Activated naive CD8-positive, alpha-beta T cell treated with anti-CD3 and anti-CD28 coated beads, Interleukin-2, amount 50 U/mL, for 16 hours (primary cell): ENCODE measurements around the gene ZNF599.
"Not testable (repeated sequence)": the region's sequence is repeated elsewhere in the genome, so short reads cannot be mapped to it uniquely, and the experiment has no call there.

Source experiments
- DNase-seq: peaks from one replicate; pipeline ENCODE4 v3.0.0-alpha.2; 2020; ENCODE audit warnings: low read depth, low spot score

ZNF599 gene

DNA sequence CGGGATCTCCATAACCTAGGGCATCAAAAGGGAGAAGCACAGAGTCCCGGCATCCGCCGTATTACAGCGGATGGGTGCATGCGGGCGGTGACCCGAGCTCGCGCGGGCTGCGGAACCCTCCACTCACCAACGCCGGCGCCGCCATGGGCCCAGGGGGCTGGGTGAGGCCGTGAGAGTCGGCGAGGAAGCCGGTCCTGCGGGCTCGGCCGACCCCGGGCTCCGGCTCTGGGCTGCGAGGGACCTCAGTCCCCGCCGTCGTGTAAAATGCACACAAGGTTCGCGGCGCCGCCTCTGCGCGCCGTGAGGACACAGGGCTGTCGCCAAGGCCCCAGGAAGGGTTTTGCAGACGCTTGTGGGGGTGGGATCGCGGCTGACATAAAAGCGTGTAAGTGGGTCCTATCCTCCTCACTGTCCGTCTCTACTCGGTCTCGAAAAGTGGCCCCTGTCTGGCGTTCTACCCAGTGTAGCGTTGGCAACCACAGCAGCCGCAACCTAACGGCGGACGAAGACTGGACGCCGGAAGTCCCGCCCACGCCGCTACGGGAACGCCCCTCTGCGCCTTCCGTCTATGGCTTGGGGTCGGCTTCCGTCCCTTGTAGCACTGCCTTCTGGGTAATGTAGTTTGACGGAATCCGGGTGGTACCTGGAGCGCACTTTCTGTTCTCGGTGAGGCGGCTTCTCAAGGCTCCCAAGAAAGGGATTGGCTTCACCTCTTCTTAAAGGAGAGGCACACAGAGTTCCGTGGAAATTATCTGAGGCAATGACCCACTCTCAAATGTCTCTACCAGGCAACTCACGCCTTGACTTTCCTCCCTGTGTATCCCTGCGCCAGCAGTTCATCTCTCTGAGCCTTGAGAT lies at the start of gene ZNF599:
ZNF599 (minus strand) TSS at position 519 of the 858 bp plus-strand sequence; CDS start at position 145, 374 bp downstream.
- DNase-seq: peak; percentile 78

DNA sequence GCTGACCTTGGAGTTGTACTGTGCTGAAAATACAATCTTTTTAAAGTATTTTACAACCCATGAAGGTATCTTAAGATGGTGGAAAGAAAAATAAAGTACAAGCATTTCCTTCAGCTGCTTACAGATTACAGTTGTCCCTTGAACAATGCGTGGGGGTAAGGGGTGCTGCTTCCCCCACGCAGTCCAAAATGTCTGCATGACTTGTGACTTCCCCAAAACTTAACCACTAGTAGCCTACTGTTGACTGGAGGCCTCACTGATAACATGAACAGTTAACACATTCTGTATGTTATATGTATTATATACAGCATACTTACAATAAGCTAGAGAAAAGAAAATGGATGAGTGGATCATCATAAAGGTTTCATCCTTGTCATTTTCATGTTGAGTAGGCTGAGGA lies 45.3 kb upstream of the ZNF599 start:
- DNase-seq: no peak

DNA sequence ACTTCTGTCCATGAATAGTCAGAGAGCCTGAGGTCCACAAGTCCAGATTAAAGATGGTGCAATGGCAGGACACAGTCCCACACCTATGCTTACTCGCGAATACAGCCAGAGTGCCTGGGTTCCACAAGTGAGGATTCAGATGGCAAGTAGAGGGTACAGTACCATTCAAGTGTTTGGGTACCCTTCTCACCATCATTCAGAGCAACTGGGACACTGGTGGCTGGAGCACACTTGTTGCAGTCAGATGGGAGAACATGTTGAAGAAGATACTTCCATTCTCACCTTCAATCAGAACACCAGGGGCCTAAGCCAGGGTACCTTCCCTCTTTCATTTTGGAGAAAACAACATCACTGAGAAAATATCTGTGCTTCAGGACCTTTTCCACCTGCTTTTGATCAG lies 43.7 kb upstream of the ZNF599 start:
- no peak for DNase-seq

DNA sequence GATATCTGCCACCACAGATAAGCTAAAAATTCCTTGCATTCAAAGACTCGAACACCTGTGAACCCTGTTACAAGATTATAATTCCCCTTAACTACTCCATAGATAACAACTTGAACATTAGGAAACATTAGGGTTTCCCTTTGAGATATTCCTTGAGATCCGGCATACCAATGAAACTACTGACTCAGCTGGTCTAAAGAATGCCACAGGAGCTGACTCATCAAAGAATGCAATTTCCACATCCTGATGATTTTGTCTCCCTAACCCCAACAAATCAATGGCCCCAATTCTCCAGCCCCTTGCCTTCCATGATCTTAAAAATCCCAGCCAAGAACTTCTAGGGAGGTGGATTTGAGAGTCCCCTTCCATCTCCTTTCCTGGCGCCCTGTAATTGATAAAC lies 35.6 kb upstream of the ZNF599 start:
- DNase-seq: no peak

DNA sequence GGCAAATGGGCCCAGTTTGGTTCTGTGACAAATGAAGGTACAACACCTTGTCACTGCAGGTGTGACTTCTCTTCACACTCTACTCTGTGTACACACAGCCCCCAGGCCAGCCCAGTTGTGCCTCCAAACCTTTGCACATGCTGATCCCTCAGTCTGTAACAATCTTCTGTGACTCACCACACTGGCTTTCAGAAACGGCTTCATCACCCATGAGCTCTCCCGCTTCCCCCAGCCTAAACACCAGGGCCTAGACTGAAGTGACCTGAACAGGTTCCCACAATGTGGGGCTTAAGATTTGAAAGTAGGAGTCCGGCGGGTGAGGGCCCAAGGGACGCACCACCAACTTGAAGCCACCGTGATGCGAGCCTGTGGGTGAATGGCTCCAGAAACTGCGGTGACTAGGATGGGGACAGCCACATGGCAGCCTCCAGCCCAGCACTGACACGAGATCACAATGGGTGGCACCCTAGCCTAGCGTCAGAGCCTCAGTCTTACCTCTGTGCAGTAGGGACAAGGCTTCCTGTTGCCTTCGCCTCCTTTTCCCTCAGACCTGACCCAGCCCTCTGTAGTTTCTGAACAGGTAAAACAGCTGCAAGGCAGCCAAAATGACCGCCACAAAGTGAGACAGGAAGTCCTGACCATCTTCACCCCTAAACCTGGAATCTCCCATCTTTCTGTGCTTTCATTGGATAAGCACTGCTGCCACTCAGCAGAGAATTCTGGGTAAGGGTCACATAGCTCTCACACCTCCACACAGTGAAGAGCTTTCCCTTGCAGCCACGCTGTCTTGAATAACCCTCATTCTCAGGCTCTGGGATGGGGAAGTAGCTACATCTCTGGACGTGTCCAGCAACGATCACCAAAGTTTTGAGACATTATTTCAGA lies 34.2 kb upstream of the ZNF599 start:
- no peak for DNase-seq

DNA sequence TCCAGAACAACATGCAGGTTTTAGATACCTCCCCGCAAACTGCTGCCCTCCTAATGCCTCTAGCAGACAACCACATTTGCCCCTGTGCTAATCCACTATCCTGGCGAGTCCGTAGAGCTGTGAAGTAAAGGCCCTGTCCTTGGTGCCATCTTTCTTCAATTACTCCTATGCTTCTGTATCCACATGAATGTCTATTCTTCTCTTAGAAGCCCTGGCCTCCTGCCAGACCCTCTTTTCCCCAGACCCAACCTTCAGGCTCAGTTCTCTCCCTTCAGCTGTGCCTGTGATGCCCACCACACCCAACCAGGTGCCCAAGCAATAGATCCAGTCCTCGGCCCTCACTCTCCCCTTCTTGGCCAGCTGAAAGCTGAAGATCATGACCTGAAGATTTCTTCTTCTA lies 31.1 kb upstream of the ZNF599 start:
- no peak for DNase-seq

DNA sequence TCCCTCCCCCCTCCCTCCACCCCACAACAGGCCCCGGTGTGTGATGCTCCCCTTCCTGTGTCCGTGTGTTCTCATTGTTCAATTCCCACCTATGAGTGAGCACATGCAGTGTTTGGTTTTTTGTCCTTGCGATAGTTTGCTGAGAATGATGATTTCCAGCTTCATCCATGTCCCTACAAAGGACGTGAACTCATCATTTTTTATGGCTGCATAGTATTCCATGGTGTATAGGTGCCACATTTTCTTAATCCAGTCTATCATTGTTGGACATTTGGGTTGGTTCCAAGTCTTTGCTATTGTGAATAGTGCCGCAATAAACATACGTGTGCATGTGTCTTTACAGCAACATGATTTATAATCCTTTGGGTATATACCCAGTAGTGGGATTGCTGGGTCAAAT lies 23.9 kb upstream of the ZNF599 start:
- DNase-seq: not testable (repeated sequence)

DNA sequence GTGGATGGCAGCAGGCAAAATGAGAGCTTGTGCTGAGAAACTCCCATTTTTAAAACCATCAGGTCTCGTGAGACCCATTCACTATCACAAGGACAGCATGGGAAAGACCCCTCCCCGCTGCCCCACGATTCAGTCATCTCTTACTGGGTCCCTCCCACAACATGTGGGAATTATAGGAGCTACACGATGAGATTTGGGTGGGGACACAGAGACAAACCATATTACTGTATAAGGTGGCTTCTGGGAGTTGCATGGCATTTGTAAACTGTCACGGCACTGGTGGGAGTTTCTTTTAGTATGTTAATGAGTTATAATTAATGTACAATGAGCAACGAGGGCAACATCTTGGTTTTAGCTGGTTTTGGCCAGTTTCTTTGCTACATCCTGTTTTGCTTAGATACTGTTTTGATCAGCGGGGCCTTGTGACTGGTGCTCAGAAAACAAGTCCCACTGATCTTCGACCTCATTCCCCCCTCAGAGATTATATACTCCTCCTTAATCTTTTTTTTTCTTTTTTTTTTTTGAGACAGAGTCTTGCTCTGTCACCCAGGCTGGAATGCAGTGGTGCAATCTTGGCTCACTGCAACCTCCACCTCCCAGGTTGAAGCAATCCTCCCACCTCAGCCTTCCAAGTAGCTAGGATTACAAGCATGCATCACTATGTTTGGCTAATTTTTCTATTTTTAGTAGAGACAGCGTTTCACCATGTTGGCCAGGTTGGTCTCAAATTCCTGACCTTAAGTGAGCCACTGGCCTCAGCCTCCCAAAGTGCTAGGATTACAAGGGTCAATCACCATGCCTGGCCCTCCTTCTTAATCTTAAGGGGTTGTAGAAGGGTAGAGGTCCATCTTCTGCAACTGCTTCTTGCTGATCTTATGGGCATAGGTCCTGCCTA lies 21.3 kb upstream of the ZNF599 start:
- no peak for DNase-seq

DNA sequence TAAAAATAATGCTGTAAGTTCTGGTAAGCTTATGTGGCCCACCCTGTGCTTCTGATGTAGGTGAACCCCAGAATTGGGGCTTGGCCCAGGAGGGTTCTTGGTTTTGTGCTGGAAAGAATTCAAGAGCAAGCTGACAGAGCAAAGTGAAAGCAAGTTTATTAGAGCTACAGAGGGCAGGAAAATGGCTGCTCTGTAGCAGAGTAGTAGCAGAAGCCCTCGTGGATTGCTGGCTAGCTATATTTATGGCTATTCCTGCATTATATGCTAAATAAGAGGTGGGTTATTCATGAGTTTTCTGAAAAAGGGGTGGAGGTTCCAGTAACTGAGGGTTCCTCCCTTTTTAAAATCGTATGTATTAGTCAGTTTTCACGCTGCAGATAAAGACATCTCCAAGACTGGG lies 20.6 kb upstream of the ZNF599 start:
- no peak for DNase-seq

DNA sequence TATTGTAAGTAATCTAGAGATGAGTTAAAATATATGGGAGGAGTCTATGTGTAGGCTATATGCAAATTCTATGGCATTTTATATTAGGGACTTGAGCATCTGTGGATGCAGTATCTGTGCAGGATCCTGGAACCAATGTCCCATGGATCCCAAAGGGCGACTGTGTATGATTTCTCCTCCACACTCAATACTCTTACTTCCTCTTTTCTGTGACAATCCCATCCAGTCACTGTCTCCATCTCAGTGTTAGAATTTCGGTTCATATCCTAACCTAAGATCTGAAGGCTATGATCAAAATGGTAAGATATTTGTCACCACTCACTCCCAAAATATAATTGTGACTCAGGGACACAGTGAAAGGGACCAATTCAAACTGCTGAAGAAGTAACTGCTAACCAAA lies 15.1 kb upstream of the ZNF599 start:
- no peak for DNase-seq

DNA sequence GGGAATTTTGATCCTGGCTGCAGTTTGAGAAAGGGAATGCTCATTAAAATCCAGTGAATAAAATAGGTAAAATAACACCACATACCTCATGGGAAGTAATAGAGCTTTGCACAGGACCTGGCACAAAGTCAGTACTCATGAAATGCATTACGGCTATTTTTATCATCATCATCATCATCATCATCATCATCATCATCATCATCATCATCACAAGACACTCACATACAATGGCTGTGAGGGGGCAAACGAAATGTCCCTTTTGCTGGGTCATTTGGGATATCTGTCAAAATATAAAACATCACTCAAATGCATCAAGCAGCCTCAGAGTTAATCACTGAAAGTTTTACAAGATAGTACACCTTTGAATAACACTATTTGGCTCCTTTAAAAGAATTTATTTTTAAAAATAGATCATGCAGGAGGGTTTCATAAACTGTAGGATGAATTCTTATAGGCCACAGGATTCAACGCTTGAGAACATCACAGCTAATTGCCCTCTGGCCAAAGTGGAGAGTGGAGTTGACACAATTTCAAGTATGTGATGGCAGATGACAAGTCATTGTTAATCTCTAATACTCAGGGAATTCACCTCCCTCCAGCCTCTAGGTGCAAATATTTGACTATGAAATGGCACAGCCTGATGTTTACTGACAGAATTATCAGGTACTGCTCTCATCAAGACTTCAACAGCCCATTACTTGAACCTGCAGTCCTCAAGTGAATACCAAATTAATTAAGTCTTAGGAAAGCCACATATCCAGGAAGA lies 14.2 kb upstream of the ZNF599 start:
- DNase-seq: no peak

DNA sequence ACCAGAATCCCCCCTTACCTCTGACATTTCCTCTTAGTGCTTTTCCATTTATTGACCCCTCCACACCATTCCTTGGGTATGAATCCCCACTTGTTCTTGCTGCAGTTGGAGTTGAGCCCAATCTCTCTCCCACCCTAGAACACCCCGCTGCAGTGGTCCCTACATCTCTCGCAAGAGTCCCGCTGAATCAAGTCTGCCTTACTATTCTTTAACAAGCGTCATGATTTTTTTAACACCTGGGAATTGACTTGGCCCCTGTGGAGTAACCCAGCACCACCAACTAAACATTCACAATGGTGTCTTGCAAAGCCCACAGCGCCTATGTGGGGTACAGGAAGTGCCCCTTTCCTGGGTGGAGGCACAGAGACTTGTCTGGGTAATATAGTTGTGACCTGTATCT lies 13.2 kb upstream of the ZNF599 start:
- no peak for DNase-seq

DNA sequence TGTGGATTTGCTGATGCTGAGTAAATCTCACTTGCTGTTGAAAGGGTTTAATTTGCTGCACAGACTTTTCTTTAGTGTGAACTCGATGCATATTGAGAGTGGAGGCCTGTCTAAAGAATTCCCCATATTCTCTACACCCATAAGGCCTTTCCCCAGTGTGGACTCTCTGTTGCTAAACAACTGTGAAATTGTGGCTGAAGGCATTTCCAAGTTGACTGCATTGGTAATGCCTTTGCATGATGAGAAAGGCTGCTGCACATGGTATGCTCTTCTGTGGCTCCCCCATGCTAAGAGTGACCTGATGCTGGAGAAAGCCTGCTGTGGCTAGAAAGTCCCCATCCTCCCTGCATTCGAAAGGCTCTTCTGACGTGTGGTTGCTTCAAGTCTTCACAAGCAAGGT lies 6.6 kb upstream of the ZNF599 start:
- no peak for DNase-seq

DNA sequence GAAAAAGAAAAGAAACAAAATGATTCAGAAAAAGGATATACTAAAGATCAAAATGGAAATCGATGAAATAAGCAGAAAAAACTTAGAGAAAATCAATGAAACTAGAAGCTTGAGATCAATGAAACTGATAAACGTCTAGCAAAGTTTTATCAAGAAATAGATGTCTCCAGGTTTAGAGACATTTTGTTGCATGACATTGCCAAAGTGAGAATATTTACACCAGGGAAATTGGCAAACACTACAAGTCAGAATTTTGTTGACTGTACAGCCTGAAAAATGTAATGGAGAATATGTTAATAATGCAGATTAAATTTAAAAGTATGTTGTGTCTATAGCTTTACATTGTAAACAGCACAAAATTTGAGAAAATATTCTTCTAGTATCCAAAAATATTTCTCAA lies 5.3 kb upstream of the ZNF599 start:
- no peak for DNase-seq

DNA sequence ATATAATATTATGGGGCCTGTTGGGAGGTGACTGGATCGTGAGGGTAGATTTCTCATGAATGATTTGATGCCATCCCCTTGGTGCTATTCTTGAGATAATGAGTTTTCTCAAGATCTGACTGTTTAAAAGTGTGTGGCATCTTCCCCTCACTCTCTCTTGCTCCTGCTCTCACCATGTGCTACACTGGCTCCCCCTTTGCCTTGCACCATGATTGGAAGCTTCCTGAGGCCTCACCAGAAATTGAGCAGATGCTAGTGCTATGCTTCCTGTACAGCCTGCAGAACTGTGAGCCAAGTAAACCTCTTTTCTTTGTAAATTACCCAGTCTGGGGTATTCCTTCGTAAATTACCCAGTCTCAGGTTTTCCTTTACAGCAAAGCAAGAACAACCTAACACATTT lies 1.8 kb upstream of the ZNF599 start:
- no peak for DNase-seq

DNA sequence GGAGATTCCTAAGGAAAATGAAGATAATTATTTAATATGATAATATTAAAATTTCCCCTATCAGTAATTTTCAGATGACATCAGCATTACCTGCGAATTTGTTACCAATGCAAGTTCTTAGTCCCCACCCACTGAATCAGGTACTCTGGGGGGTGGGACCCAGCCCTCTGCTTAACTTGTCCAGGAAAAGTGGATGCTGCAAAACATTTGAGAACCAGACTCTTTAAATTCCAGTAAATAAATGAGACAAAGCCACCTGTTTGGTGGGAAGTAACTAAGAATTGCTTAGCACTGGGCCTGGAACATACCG lies 495 bp upstream of the ZNF599 start:
- no peak for DNase-seq

DNA sequence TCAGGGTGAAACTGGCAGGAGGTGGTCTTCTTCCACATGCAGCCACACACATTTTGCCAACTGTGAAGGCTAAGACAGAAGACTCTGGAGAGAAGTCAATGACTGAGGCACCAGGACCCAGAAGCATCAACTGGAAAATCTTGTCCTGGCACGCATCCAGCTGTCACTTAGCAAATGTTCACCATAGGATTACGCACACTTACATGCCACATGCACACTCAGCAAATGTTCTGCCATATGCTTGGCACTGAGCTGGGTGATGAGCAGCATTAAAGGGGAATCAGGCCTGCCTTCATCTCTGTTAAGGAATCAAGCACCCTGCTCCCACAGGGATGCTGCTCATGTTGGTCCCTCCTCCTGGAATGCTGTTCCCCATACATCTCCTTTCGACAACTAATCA lies 5.1 kb downstream of the ZNF599 start:
- DNase-seq: no peak

DNA sequence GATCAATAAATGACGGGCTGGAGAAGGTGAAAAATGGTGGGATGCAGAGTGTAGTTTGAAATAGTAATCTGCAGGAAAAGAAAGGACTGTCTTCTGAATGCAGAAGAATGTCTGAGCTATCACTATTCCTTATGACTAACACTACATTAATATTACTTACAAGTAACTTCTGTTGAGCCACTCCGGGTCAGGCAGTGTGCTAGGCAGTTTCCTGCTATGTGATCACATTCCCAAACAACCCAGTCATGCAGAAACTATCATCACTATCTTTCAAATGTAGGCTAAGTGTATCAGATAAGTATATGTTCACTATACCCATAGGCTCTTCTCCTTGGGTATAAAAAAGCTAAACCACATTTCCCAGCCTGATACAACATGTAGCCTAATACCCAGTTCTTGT lies 6.6 kb downstream of the ZNF599 start:
- no peak for DNase-seq

DNA sequence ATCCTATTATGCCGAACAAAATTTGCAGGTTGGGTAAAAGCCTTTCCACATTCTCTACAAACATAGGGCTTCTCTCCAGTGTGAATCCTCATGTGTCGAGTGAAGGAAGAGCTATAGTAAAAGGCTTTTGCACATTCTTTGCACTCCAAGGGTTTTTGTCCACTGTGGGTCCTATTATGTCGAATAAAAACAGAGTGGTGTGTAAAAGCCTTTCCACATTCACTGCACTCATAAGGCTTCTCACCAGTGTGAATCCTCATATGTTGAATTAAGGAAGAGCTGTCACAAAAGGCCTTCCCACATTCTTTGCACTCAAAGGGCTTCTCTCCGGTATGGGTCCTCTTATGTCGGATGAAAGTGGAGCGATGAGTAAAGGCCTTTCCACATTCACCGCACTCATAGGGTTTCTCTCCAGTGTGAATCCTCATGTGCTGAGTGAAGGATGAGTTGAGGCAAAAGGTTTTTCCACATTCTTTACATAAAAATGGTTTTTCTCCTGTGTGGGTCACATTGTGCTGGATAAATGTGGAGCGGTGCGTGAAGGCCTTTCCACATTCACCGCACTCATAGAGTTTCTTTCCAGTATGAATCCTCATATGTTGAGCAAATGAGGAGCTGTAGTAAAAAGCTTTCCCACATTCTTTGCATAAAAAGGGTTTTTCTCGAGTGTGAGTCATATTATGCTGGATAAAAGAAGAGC lies 13.6 kb downstream of the ZNF599 start:
- no peak for DNase-seq

DNA sequence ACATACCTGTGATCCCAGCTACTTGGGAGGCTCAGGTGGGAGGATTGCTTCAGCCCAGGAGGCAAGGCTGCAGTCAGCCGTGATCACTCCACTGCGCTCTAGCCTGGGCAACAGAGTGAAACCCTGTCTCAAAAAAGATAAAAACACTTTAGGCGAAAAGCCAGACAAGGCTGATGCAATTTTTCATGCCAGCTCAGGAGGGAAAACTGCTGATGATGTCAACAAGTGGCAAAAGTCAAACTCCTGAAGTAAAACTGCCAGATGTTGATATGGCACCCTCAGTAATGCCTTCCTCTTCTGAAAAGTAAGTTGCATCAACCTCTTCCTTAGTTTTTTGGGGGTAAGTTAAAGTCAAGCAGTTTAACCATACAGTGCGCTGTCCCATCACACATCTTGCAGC lies 15.6 kb downstream of the ZNF599 start:
- DNase-seq: no peak
